Head of caudate nucleus (tissue), 42 donors: Measurements from ENCODE around the gene BUD13.

Source experiments
- DNase-seq, 42 donors: peaks; one replicate each; pipeline versions ENCODE4 v3.0.0 to v3.0.0-alpha.2; 2020 to 2021; ENCODE audit warnings: mixed read lengths in 7 of 42
- intact Hi-C: fragments of 100-400 bp; cut with DNase I; formaldehyde crosslinking; loops from one replicate; pipeline ENCODE4 v1.15.0; 2022

The BUD13 gene

DNA sequence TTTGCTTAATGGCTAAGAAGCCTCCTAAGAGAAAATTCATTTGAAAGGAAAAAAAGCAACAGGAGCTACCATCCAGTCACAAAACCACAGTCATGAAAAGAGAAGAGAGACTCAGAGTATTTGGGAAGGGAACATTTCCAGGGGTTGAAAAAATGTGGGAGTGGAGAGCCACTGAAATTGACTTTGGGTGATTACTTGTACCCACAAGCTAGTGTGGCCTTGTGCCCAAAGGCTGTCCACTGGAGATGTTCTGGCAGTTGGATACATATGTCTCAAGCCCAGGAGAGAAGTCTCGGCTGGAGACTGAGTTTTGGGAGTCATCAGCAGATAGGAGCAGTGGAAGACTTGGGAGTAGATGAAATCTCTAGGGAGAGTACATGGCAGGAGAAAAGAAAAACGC, 22.1 kb upstream of the BUD13 start:
- intact Hi-C loops, result no loop called here
- DNase-seq, result no peak

DNA sequence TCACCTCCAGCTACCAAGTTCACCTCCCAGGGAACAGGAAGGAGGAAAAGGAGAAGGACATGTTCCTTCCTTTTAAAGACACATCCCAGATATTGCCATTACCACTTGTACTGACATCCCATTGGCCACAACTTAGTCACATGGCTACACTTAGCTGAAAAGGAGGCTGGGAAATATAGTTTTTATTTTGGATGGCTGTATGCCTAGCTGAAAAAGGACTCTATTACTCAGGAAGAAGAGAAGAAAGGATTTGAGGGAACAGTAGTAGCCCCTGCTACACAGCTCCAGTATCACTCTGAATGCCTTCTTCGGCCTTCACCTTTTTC, 20.9 kb upstream of the BUD13 start:
- no peak for DNase-seq
- intact Hi-C loops, result no loop called here

GRCh38 chr11:116792869-116793771, 20.3 kb upstream of the BUD13 start:
- no peak for DNase-seq
- intact Hi-C loops, result no loop called here

DNA sequence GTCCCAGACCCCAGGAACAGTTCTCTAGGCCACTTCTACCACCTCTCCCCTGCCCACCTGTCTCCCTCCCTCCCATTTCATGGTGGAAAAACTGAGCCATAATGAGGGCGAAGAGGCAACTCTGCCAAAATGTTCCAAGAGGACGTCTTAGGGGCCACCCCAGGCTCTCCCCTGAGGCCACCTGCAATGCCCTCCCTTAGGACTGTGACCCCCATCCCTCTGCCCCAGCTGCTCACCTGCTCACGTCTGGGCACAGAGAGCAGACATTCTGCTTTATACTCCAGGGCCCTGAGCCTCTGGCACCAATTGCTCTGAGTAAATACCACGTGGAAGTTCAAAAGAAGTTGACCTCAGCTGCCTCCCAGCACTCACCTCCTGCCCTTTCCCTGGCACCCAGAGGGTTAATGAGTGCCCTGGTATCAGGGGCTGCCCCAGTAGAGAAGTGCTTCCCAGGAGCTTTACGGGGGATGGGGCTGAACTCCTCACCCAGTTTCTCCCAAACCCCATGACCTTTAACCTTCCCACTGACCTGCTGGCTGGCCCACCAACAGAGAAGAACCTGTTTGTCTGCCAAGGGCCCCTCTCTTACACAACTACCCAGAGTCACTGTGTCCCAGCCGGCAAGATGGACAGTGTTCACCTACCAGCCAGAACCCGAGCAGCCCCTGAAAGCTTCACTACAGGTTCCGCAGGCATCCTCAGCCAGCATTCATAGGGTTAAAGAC, 19.5 kb upstream of the BUD13 start:
- intact Hi-C loops, result no loop called here
- no peak for DNase-seq

DNA sequence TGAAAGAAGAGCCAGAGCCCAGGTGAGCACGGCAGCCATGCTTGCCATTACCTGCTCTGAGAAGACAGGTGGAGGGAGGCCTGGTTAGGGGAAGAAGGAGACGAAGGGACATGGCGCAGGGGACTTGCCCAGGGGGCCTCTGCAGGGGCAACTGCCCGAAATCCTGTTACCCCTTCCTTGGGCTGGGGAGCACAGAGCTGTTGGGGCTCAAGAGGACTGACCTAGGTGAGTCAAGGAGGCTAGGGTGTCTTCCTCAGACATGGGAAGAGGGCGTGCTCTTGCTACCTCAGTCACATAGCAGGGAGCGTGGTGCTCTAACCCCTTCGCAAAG, 19.0 kb upstream of the BUD13 start, which contains the start of gene APOA5:
APOA5 (minus strand) TSS at position 67 of the 331 bp plus-strand sequence; CDS start at position 48, 19 bp downstream.
- intact Hi-C loops, result no loop called here
- no peak for DNase-seq

- DNase-seq, result peak; percentile 55 to 95 (median 86)
- intact Hi-C loops, result no loop called here
Measured at GRCh38 chr11:116791002-116791812, 18.4 kb upstream of the BUD13 start.

GRCh38 chr11:116790167-116791001, 17.6 kb upstream of the BUD13 start:
- intact Hi-C loops, result no loop called here
- DNase-seq, result no peak

GRCh38 chr11:116788975-116789374, 16.2 kb upstream of the BUD13 start:
- no peak for DNase-seq
- intact Hi-C loops, result loop anchor here (2.0 to 5.0 kb wide), 2 partner anchors 320 to 443 kb away; partner anchors contain the start of genes PCSK7 and RNF214

GRCh38 chr11:116788534-116788933, 15.7 kb upstream of the BUD13 start:
- no peak for DNase-seq
- intact Hi-C loops, result loop anchor here (2.0 to 5.0 kb wide), 2 partner anchors 320 to 444 kb away; partner anchors contain the start of genes PCSK7 and RNF214

DNA sequence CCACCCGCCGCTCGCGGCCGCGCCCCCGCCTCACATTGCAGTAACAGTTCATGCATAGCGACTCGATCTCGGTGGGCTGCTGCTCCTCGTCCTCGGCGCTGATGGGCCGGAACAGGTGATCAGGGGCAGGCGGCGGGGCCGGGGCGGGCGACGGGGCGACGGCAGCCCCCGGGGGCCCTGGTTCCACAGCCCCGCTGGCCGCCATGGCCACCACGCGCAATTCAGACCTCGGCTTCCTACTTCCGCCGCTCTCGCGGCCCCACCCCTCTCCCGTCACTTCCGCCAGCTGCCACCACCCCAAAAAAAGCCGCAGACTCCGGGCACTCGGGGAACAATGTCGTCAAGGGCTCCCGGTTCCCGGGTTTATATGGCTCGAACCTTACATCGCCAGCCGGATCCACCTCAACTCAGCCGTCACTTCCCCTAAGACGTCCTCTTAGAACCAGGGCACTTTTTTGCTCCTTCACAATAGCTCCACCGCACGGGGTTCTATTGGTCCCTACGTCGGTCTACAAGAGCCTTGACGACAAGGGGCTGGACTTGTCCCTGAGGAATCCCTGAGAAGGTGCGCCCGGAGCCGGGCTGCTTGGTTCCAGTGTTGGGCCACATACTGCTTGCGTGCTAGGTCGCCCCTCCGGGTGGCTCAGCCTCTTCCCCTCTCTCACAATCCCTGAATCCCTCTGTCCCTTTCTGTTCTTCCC, 15.1 kb upstream of the BUD13 start, which contains the start of gene ZPR1:
ZPR1 (minus strand) TSS at position 238 of the 701 bp plus-strand sequence; CDS start at position 205, 33 bp downstream.
- DNase-seq, result peak; percentile 77 to 95 (median 89)
- intact Hi-C loops, result loop anchor here (2.0 to 5.0 kb wide), 2 partner anchors 321 to 444 kb away; partner anchors contain the start of genes PCSK7 and RNF214

DNA sequence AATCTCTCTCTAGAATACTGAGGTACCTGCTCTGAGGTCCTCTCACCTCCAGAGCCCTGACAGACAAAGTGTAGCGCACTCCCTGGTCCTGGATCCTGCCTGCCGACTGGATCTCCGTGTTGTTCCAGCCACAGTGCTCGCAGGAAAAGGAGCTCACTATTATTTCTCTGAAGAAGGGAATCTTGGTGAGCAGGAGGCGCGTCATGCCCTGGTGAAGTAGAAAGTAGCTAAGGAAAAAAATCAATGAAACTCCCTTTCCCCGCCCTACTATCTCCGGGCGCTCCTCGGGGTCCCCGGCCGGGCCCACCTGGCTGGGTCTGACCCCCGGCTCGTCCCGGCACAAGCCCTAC, 14.6 kb upstream of the BUD13 start:
- peak in 4 of 42 donors; percentile 5 to 54 (median 22) for DNase-seq
- intact Hi-C loops, result loop anchor here (5.0 kb wide), 1 partner anchor 445 kb away; the partner anchor contains the start of genes PCSK7 and RNF214

DNA sequence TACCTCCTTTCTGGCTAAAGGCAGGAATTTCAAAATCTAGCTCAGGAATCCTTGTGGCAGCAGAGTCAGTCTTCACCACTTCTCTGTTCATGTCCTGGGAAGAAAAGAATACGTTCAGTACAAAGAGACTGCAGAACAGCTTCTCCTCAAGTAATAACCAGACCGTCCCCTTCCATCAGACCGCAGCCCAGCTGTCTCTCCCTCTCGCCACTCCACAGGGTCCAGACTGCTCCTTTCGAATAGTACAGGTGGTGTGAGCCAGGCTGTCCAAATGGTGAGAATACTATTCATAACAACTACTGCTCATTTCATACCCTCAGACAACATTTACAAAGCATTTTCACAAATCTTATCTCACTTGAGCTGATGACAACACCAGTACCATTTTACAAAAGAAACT, 14.2 kb upstream of the BUD13 start:
- no peak for DNase-seq
- intact Hi-C loops, result loop anchor here (5.0 kb wide), 1 partner anchor 445 kb away; the partner anchor contains the start of genes PCSK7 and RNF214

- intact Hi-C loops, result loop anchor here (5.0 kb wide), 1 partner anchor 446 kb away; the partner anchor contains the start of genes PCSK7 and RNF214
- DNase-seq, result no peak
Measured at GRCh38 chr11:116786326-116786725, 13.5 kb upstream of the BUD13 start.

GRCh38 chr11:116782728-116783127, 9.9 kb upstream of the BUD13 start:
- DNase-seq, result no peak

GRCh38 chr11:116778556-116778955, 5.8 kb upstream of the BUD13 start:
- no peak for DNase-seq
- intact Hi-C loops, result no loop called here

More at GRCh38 chr11:116782728-116783127, 9.9 kb upstream of the BUD13 start:
- intact Hi-C loops, result no loop called here

GRCh38 chr11:116777056-116777455, 4.3 kb upstream of the BUD13 start:
- intact Hi-C loops, result no loop called here
- no peak for DNase-seq

- intact Hi-C loops, result no loop called here
- DNase-seq, result no peak
Measured at GRCh38 chr11:116776522-116776984, 3.8 kb upstream of the BUD13 start.
